ENCODE results near the gene TNIK. TPM values are rescaled to one million over a fixed set of nuclear protein-coding genes. Genes with fewer than 3 reads are reported as not detected.

Gene TNIK
- total and polyA plus RNA-seq, 4 donors, result 3.7 to 9.8 (median 5.2) TPM

- Histone ChIP-seq H3K9ac (ENCODE audit: low read depth in 1 of 2, low read length in 2 of 2) (no peak overlapping the region), H3K4me3 (ENCODE audit: low read depth in 1 of 3, low read length in 3 of 3) (no peak overlapping the region), H3K9me3 (ENCODE audit: control insufficient read depth in 4 of 4, low read length in 3 of 4) (no peaks in the 10 kb centered on the region), H3K27ac (ENCODE audit: low read depth in 1 of 2, low read length in 2 of 2) (peak overlapping the region in 1 of 2 donors; percentile 19), H3K4me1 (ENCODE audit: control insufficient read depth in 4 of 4, insufficient read depth in 4 of 4, low read length in 3 of 4) (peaks cover 6 to 80% (median 58%) of the 10 kb centered on the region in 4 donors), H3K27me3 (ENCODE audit: control insufficient read depth in 4 of 4, insufficient read depth in 4 of 4, low read length in 3 of 4) (no peaks in the 10 kb centered on the region), H3K36me3 (ENCODE audit: control insufficient read depth in 4 of 4, insufficient read depth in 3 of 4, low read depth in 1 of 4, low read length in 3 of 4) (peaks cover 0 to 45% (median 18%) of the 10 kb centered on the region in 4 donors)
- TF ChIP-seq RXRA (IDR thresholded peaks at IDR 0.05) (no peak), YY1 (IDR thresholded peaks at IDR 0.05) (no peak), RAD21 (IDR thresholded peaks at IDR 0.05) (no peak), FOXA2 (IDR thresholded peaks at IDR 0.05) (no peak), REST (IDR thresholded peaks at IDR 0.05) (no peak), SP1 (IDR thresholded peaks at IDR 0.05) (no peak), HNF4A (conservative IDR thresholded peaks at IDR 0.05) (no peak), HNF4G (IDR thresholded peaks at IDR 0.05) (no peak), TAF1 (conservative IDR thresholded peaks at IDR 0.05) (no peak), NR2F2 (IDR thresholded peaks at IDR 0.05) (no peak), GABPA (IDR thresholded peaks at IDR 0.05 in 1 of 2, conservative IDR thresholded peaks at IDR 0.05 in 1 of 2) (no peak), FOXA1 (IDR thresholded peaks at IDR 0.05) (no peak), CTCF (IDR thresholded peaks at IDR 0.05; ENCODE audit: low read depth, low read length, missing input control) (no peak), MAX (IDR thresholded peaks at IDR 0.05) (no peak), EGR1 (IDR thresholded peaks at IDR 0.05; ENCODE audit: low read depth in 2 of 2) (no peak), JUND (IDR thresholded peaks at IDR 0.05) (no peak), ZBTB33 (IDR thresholded peaks at IDR 0.05) (no peak)
- no peak for DNase-seq (ENCODE audit: low spot score)
- WGBS, result 56% methylated on average over 4 of the region's 4 CpGs
Measured at GRCh38 chr3:171011873-171012336, 448.3 kb downstream of the TNIK start.

Small RNAs within 50 kb of the gene (small RNA-seq; reads per million reads assigned to genes)
- gene MIR569 (not detected), gene RF00019 (not detected), gene RNU6-348P (not detected)
